Measurements from ENCODE around the gene MRM1. TPM values are rescaled to one million over a fixed set of nuclear protein-coding genes. Genes with fewer than 3 reads are reported as not detected.

MRM1 gene
- polyA plus RNA-seq, 3 donors = 0.82 to 2.3 (median 1.5) TPM

GRCh38 chr17:36645422-36645821 lies 44.0 kb downstream of the MRM1 start:
- no peaks in the 10 kb centered on the region for H3K36me3 ChIP-seq (replicated peaks in 1 of 2; ENCODE audit: control insufficient read depth in 1 of 2, insufficient read depth in 2 of 2, low read length in 2 of 2)
- peaks cover 0 to 9% (median 2%) of the 10 kb centered on the region in 7 donors for H3K9me3 Mint-ChIP-seq
- peaks cover 0 to 12% of the 10 kb centered on the region in 2 donors for H3K9me3 ChIP-seq (replicated peaks in 1 of 2; ENCODE audit: control insufficient read depth in 1 of 2, insufficient read depth in 1 of 2, low read length in 2 of 2)
- TF ChIP-seq CTCF (IDR thresholded peaks at IDR 0.05) = no peak
- WGBS (ENCODE audit: insufficient coverage) = 83% methylated on average over 1 of the region's 3 CpGs
- no peak overlapping the region for H3K27ac Mint-ChIP-seq
- H3K4me1 Mint-ChIP-seq = peaks cover 4% of the 10 kb centered on the region
- no peaks in the 10 kb centered on the region for H3K79me2 ChIP-seq (ENCODE audit: insufficient read depth, low read length)
- H2AFZ ChIP-seq (ENCODE audit: insufficient read depth, low read depth, low read length, poor library complexity, severe bottlenecking) = no peak overlapping the region
- peaks cover 34 to 49% of the 10 kb centered on the region in 2 donors for H3K27me3 ChIP-seq (ENCODE audit: control insufficient read depth in 2 of 2, insufficient read depth in 2 of 2, low read length in 2 of 2)
- H3K4me3 ChIP-seq (replicated peaks in 1 of 3; ENCODE audit: low read depth in 2 of 3, low read length in 3 of 3) = no peak overlapping the region
- H3K27ac ChIP-seq (ENCODE audit: low read depth in 1 of 2, low read length in 2 of 2) = no peak overlapping the region
- no peak overlapping the region for H3K4me2 ChIP-seq (replicated peaks; ENCODE audit: extremely low read depth, low read length, poor library complexity, severe bottlenecking)
- H3K4me1 ChIP-seq (ENCODE audit: control insufficient read depth in 1 of 2, insufficient read depth in 2 of 2, low read length in 2 of 2) = no peaks in the 10 kb centered on the region
- peaks cover 54 to 77% (median 63%) of the 10 kb centered on the region in 3 donors for H3K27me3 Mint-ChIP-seq (ENCODE audit: low read depth in 3 of 3)
- H3K9ac ChIP-seq (ENCODE audit: insufficient read depth, low read length, poor library complexity, severe bottlenecking) = no peak overlapping the region
- H4K20me1 ChIP-seq (ENCODE audit: insufficient read depth, low read length) = no peaks in the 10 kb centered on the region
- H3K36me3 Mint-ChIP-seq = no peaks in the 10 kb centered on the region
- H3K4me3 Mint-ChIP-seq = no peak overlapping the region
- intact Hi-C loops (cut with micrococcal nuclease) = no loop called here
- no peak for DNase-seq

- intact Hi-C loops (cut with micrococcal nuclease) = no loop called here
- WGBS (ENCODE audit: insufficient coverage) = 70% methylated on average over 1 of the region's 4 CpGs
- Histone ChIP-seq H3K79me2 (ENCODE audit: insufficient read depth, low read length) (no peaks in the 10 kb centered on the region), H3K4me3 (replicated peaks in 1 of 3; ENCODE audit: low read depth in 2 of 3, low read length in 3 of 3) (no peak overlapping the region), H3K36me3 (replicated peaks in 1 of 2; ENCODE audit: control insufficient read depth in 1 of 2, insufficient read depth in 2 of 2, low read length in 2 of 2) (no peaks in the 10 kb centered on the region), H2AFZ (ENCODE audit: insufficient read depth, low read depth, low read length, poor library complexity, severe bottlenecking) (no peak overlapping the region), H3K27me3 (ENCODE audit: control insufficient read depth in 2 of 2, insufficient read depth in 2 of 2, low read length in 2 of 2) (peaks cover 15 to 28% of the 10 kb centered on the region in 2 donors), H3K4me2 (replicated peaks; ENCODE audit: extremely low read depth, low read length, poor library complexity, severe bottlenecking) (no peak overlapping the region), H3K27ac (ENCODE audit: low read depth in 1 of 2, low read length in 2 of 2) (no peak overlapping the region), H3K4me1 (ENCODE audit: control insufficient read depth in 1 of 2, insufficient read depth in 2 of 2, low read length in 2 of 2) (no peaks in the 10 kb centered on the region), H3K9me3 (replicated peaks in 1 of 2; ENCODE audit: control insufficient read depth in 1 of 2, insufficient read depth in 1 of 2, low read length in 2 of 2) (no peaks in the 10 kb centered on the region), H3K9ac (ENCODE audit: insufficient read depth, low read length, poor library complexity, severe bottlenecking) (no peak overlapping the region), H4K20me1 (ENCODE audit: insufficient read depth, low read length) (no peaks in the 10 kb centered on the region)
- Mint-ChIP-seq H3K4me3 (no peak overlapping the region), H3K36me3 (no peaks in the 10 kb centered on the region), H3K27me3 (ENCODE audit: low read depth in 3 of 3) (peaks cover 36 to 62% (median 55%) of the 10 kb centered on the region in 3 donors), H3K4me1 (no peaks in the 10 kb centered on the region), H3K9me3 (peaks cover 0 to 2% (median under 1%) of the 10 kb centered on the region in 7 donors), H3K27ac (no peak overlapping the region)
- DNase-seq = no peak
- TF ChIP-seq CTCF (IDR thresholded peaks at IDR 0.05) = no peak
Measured at GRCh38 chr17:36647636-36648035, 46.3 kb downstream of the MRM1 start.

Measured in CD14-positive monocyte (primary cell).